IMR-90 (cell line): ENCODE data around the gene ISCA2. TPM values are rescaled to one million over a fixed set of nuclear protein-coding genes. Genes with fewer than 3 reads are reported as not detected.

ENCODE experiments used
- ATAC-seq: fragments of 200-7000 bp; cut with Tn5 transposase; 2 replicates; pipeline ENCODE4 v1.9.1; 2020; ENCODE audit warnings: low read depth, mild to moderate bottlenecking, moderate library complexity
- BruUV-seq: library from RNA; stranded (reverse); fragments of 400-500 nt; replicated peaks from 2 replicates; lab custom pipeline; 2021; lab: Mats Ljungman, UMichigan
- CTCF ChIA-PET: fragments of 300-600 bp; formaldehyde crosslinking; extraction: SDS; loops from one replicate; lab custom pipeline; 2021; ENCODE audit warnings: antibody characterized with exemption; lab: Yijun Ruan, JAX
- POLR2A ChIA-PET: fragments of 300-600 bp; sonication (Branson Sonifier 250); formaldehyde crosslinking; loops from one replicate; lab custom pipeline; 2022; ENCODE audit warnings: antibody characterized with exemption; ENCODE audit not compliant: unreplicated experiment; lab: Charles Lee
- DNase-seq: peaks from one replicate; pipeline ENCODE4 v3.0.0; 2013
- H2AFZ ChIP-seq: replicated peaks from 2 replicates; pipeline ENCODE3; 2013; ENCODE audit warnings: low read length, mild to moderate bottlenecking; ENCODE audit not compliant: poor library complexity
- H2AK5ac ChIP-seq: 2 replicates; pipeline ENCODE4 v1.6.1; 2013; ENCODE audit warnings: low read depth, low read length, inconsistent platforms
- H2AK9ac ChIP-seq: replicated peaks from 2 replicates; pipeline ENCODE3; 2013; ENCODE audit warnings: mild to moderate bottlenecking, low read depth, low read length, moderate library complexity; ENCODE audit not compliant: poor library complexity
- H2BK120ac ChIP-seq: 2 replicates; pipeline ENCODE4 v1.6.1; 2013; ENCODE audit warnings: low read depth, low read length, inconsistent platforms
- H2BK15ac ChIP-seq: 3 replicates; pipeline ENCODE4 v1.6.1; 2013; ENCODE audit warnings: low read depth, low read length, inconsistent platforms
- H2BK20ac ChIP-seq: 2 replicates; pipeline ENCODE4 v1.6.1; 2013; ENCODE audit warnings: low read depth, mild to moderate bottlenecking, inconsistent platforms, low read length, moderate library complexity
- H2BK5ac ChIP-seq: 2 replicates; pipeline ENCODE4 v1.6.1; 2013; ENCODE audit warnings: mild to moderate bottlenecking, low read depth, low read length, inconsistent platforms; ENCODE audit not compliant: poor library complexity, severe bottlenecking
- H3K14ac ChIP-seq: replicated peaks from 2 replicates; pipeline ENCODE4 v1.6.1; 2013; ENCODE audit warnings: low read depth, low read length, inconsistent platforms
- H3K18ac ChIP-seq: 2 replicates; pipeline ENCODE4 v1.6.1; 2013; ENCODE audit warnings: low read depth, low read length, control low read depth
- H3K23ac ChIP-seq: 2 replicates; pipeline ENCODE4 v1.6.1; 2013; ENCODE audit warnings: low read depth, low read length, inconsistent platforms
- H3K27ac ChIP-seq: 2 replicates; pipeline ENCODE4 v1.5.1; 2013; ENCODE audit warnings: mild to moderate bottlenecking, control low read depth, low read length; ENCODE audit not compliant: insufficient read depth
- H3K27me3 ChIP-seq: 2 replicates; pipeline ENCODE4 v1.6.1; 2013; ENCODE audit warnings: low read length; ENCODE audit not compliant: control insufficient read depth, insufficient read depth
- H3K36me3 ChIP-seq: 2 replicates; pipeline ENCODE4 v1.6.1; 2013; ENCODE audit warnings: low read length, mixed read lengths; ENCODE audit not compliant: control insufficient read depth, insufficient read depth
- H3K4ac ChIP-seq: 2 replicates; pipeline ENCODE4 v1.6.1; 2013; ENCODE audit warnings: low read depth, low read length, inconsistent platforms
- H3K4me1 ChIP-seq: 2 replicates; pipeline ENCODE4 v1.6.1; 2013; ENCODE audit warnings: low read length, mixed read lengths; ENCODE audit not compliant: control insufficient read depth, insufficient read depth
- H3K4me2 ChIP-seq: 2 replicates; pipeline ENCODE4 v1.6.1; 2013; ENCODE audit warnings: low read depth, mild to moderate bottlenecking, control low read depth, low read length, moderate library complexity
- H3K4me3 ChIP-seq: 2 replicates; pipeline ENCODE4 v1.5.1; 2013; ENCODE audit warnings: low read depth, mild to moderate bottlenecking, control low read depth, low read length, moderate library complexity; ENCODE audit not compliant: insufficient read depth
- H3K56ac ChIP-seq: 2 replicates; pipeline ENCODE4 v1.6.1; 2013; ENCODE audit warnings: low read length, inconsistent platforms; ENCODE audit not compliant: insufficient read depth; ENCODE audit errors: extremely low read depth
- H3K79me1 ChIP-seq, 2 experiments: 2 replicates each; pipeline ENCODE4 v1.6.1; 2013; ENCODE audit warnings: low read length in 2 of 2, inconsistent platforms in 1 of 2, low read depth in 1 of 2
- H3K9ac ChIP-seq: 2 replicates; pipeline ENCODE4 v1.6.1; 2013; ENCODE audit warnings: low read depth, low read length, control low read depth
- H3K9me1 ChIP-seq: 2 replicates; pipeline ENCODE4 v1.6.1; 2013; ENCODE audit warnings: low read length, inconsistent platforms; ENCODE audit not compliant: insufficient read depth
- H3K9me3 ChIP-seq: 2 replicates; pipeline ENCODE4 v1.6.1; 2013; ENCODE audit warnings: low read length; ENCODE audit not compliant: control insufficient read depth, insufficient read depth
- H4K20me1 ChIP-seq: 2 replicates; pipeline ENCODE4 v1.6.1; 2013; ENCODE audit warnings: low read length, inconsistent platforms; ENCODE audit not compliant: insufficient read depth
- H4K5ac ChIP-seq: 2 replicates; pipeline ENCODE4 v1.6.1; 2013; ENCODE audit warnings: mild to moderate bottlenecking, low read depth, low read length, control low read depth
- H4K8ac ChIP-seq, 2 experiments: 2 replicates each; pipeline ENCODE4 v1.6.1; 2013; ENCODE audit warnings: low read depth in 2 of 2, low read length in 2 of 2, control low read depth in 1 of 2, inconsistent platforms in 1 of 2
- H4K91ac ChIP-seq: 2 replicates; pipeline ENCODE4 v1.6.1; 2013; ENCODE audit warnings: low read depth, low read length, inconsistent platforms; ENCODE audit not compliant: insufficient read depth
- BHLHE40 ChIP-seq: fragments of 150-350 bp; IDR thresholded peaks from 2 replicates; pipeline ENCODE4 v1.6.1; 2016; ENCODE audit warnings: mild to moderate bottlenecking, low read depth, low read length
- CEBPB ChIP-seq: IDR thresholded peaks from 2 replicates; pipeline ENCODE4 v1.6.1; 2012; ENCODE audit warnings: low read depth, low read length, improper control_type of control experiment
- CHD1 ChIP-seq: IDR thresholded peaks from 2 replicates; pipeline ENCODE4 v1.6.1; 2012; ENCODE audit warnings: low read depth, low read length, improper control_type of control experiment
- CTCF ChIP-seq: conservative IDR thresholded peaks from 2 replicates; pipeline ENCODE4 v1.5.1; 2012; ENCODE audit warnings: mild to moderate bottlenecking, low read depth, low read length, improper control_type of control experiment
- ELK1 ChIP-seq: fragments of 150-350 bp; IDR thresholded peaks from 2 replicates; pipeline ENCODE4 v1.6.1; 2016; ENCODE audit warnings: low read depth, mild to moderate bottlenecking, low read length, moderate library complexity, borderline replicate concordance
- FOS ChIP-seq: fragments of 150-350 bp; IDR thresholded peaks from 2 replicates; pipeline ENCODE4 v1.6.1; 2016; ENCODE audit warnings: low read depth, low read length
- MAFK ChIP-seq: IDR thresholded peaks from 2 replicates; pipeline ENCODE4 v1.6.1; 2012; ENCODE audit warnings: low read depth, low read length, improper control_type of control experiment
- MAZ ChIP-seq: IDR thresholded peaks from 2 replicates; pipeline ENCODE4 v1.6.1; 2012; ENCODE audit warnings: low read depth, mild to moderate bottlenecking, low read length, improper control_type of control experiment, moderate library complexity, borderline replicate concordance
- MXI1 ChIP-seq: IDR thresholded peaks from 2 replicates; pipeline ENCODE4 v1.6.1; 2012; ENCODE audit warnings: low read depth, mild to moderate bottlenecking, low read length, moderate library complexity, borderline replicate concordance
- NFE2L2 ChIP-seq: fragments of 150-350 bp; IDR thresholded peaks from 2 replicates; pipeline ENCODE4 v1.6.1; 2016; ENCODE audit warnings: low read depth, mild to moderate bottlenecking, low read length
- POLR2A ChIP-seq: IDR thresholded peaks from 2 replicates; pipeline ENCODE4 v1.6.1; 2012; ENCODE audit warnings: mild to moderate bottlenecking, low read depth, low read length
- RAD21 ChIP-seq: IDR thresholded peaks from 2 replicates; pipeline ENCODE4 v1.6.1; 2012; ENCODE audit warnings: low read length, improper control_type of control experiment
- RCOR1 ChIP-seq: IDR thresholded peaks from 2 replicates; pipeline ENCODE4 v1.6.1; 2012; ENCODE audit warnings: mild to moderate bottlenecking, low read length, improper control_type of control experiment; ENCODE audit not compliant: insufficient replicate concordance
- RFX5 ChIP-seq: IDR thresholded peaks from 2 replicates; pipeline ENCODE4 v1.8.0; 2012; ENCODE audit warnings: low read depth, mild to moderate bottlenecking, low read length, moderate library complexity
- SMC3 ChIP-seq: fragments of 150-350 bp; IDR thresholded peaks from 2 replicates; pipeline ENCODE4 v1.6.1; 2016; ENCODE audit warnings: low read depth, mild to moderate bottlenecking, antibody characterized with exemption, low read length, moderate library complexity
- USF2 ChIP-seq: fragments of 150-350 bp; IDR thresholded peaks from 2 replicates; pipeline ENCODE4 v1.6.1; 2017; ENCODE audit warnings: mild to moderate bottlenecking, antibody characterized with exemption, low read length, low read depth
- WGBS, 2 experiments: methylation state at CpG; one replicate each; pipeline versions ENCODE4 v1.1.5 to v1.1.7; 2013; ENCODE audit warnings: missing lambda C conversion rate in 2 of 2; ENCODE audit not compliant: insufficient read length in 1 of 2; ENCODE audit errors: extremely low coverage in 2 of 2; 5-methylcytosine and 5-hydroxymethylcytosine counted together
- dilution Hi-C: fragments of 300-500 bp; cut with HindIII; formaldehyde crosslinking; loops from one replicate; pipeline ENCODE4 v1.14.3; 2018; ENCODE audit warnings: low sequenced_read_pairs; ENCODE audit not compliant: unreplicated experiment
- in situ Hi-C: fragments of 300-500 bp; cut with MboI; formaldehyde crosslinking; loops from 3 replicates; pipeline ENCODE4 v1.14.3; 2019; ENCODE audit warnings: low sequenced_read_pairs, inconsistent platforms, mixed read lengths
- intact Hi-C: fragments of 100-400 bp; cut with micrococcal nuclease; formaldehyde crosslinking; loops from 2 replicates; pipeline ENCODE4 v1.10.0; 2022
- polyA plus RNA-seq, 3 experiments: library from polyadenylated mRNA; depleted of rRNA; stranded (reverse); fragments of >200 nt; gene quantifications; 2 replicates each; pipeline ENCODE4 v1.2.3, GENCODE V29; 2012; ENCODE audit warnings: low replicate concordance in 1 of 3
- total RNA-seq: library from RNA; depleted of rRNA; stranded (reverse); fragments of >200 nt; gene quantifications from 2 replicates; pipeline ENCODE4 v1.2.3, GENCODE V29; 2012

ISCA2 gene
- total and polyA plus RNA-seq, 2 of the 4 experiments (the other 2 are of a cell fraction) = 5.4 to 25.7 TPM

- H3K56ac ChIP-seq = no peak overlapping the region
- no peak overlapping the region for H2BK20ac ChIP-seq
- no peak overlapping the region for H4K91ac ChIP-seq
- no peak overlapping the region for H4K8ac ChIP-seq
- H2BK120ac ChIP-seq = no peak overlapping the region
- H2BK15ac ChIP-seq = no peak overlapping the region
- H4K5ac ChIP-seq = no peak overlapping the region
- WGBS, 2 experiments = no CpG with 5 or more reads among the region's 4 CpGs
- intact Hi-C loops (no loop called here), dilution Hi-C loops (no loop called here), in situ Hi-C loops (no loop called here)
- no peak overlapping the region for H3K4me3 ChIP-seq
- ATAC-seq (no peak), DNase-seq (no peak)
- H2AK9ac ChIP-seq = no peak overlapping the region
- no peaks in the 10 kb centered on the region for H3K36me3 ChIP-seq
- no peak overlapping the region for H3K14ac ChIP-seq
- H3K9me1 ChIP-seq = no peaks in the 10 kb centered on the region
- no peak overlapping the region for H3K27ac ChIP-seq
- H3K4me2 ChIP-seq = no peak overlapping the region
- H3K18ac ChIP-seq = no peak overlapping the region
- ChIA-PET CTCF (no interaction called here), POLR2A (no interaction called here)
- no peaks in the 10 kb centered on the region for H4K20me1 ChIP-seq
- no peak overlapping the region for H3K9ac ChIP-seq
- H3K27me3 ChIP-seq = peaks cover 37% of the 10 kb centered on the region
- no peak overlapping the region for H3K23ac ChIP-seq
- no peaks in the 10 kb centered on the region for H3K9me3 ChIP-seq
- H2BK5ac ChIP-seq = no peak overlapping the region
- TF ChIP-seq SMC3 = no peak
- no peak for TF ChIP-seq MAFK
- no peak for TF ChIP-seq FOS
- TF ChIP-seq CEBPB = no peak
- no peak for TF ChIP-seq CTCF
- no peak for TF ChIP-seq MAZ
- no peak for TF ChIP-seq ELK1
- TF ChIP-seq RAD21 = no peak
- TF ChIP-seq CHD1 = no peak
- no peak for TF ChIP-seq POLR2A
- TF ChIP-seq RFX5 = no peak
- no peak for TF ChIP-seq BHLHE40
- TF ChIP-seq RCOR1 = no peak
- TF ChIP-seq NFE2L2 = no peak
- no peak for TF ChIP-seq MXI1
- TF ChIP-seq USF2 = no peak
- H3K79me1 ChIP-seq = no peaks in the 10 kb centered on the region
- no peak overlapping the region for H3K4ac ChIP-seq
- no peak overlapping the region for H2AFZ ChIP-seq
- no TSS peak for BruUV-seq
- no peaks in the 10 kb centered on the region; the same call in 1 of the 2 replicates for H3K4me1 ChIP-seq
- no peak overlapping the region for H2AK5ac ChIP-seq
Observed at GRCh38 chr14:74457565-74457895, 36.0 kb upstream of the ISCA2 start.
